ENCODE measurements around the gene PTPN13.
"Not testable (repeated sequence)": the region's sequence is repeated elsewhere in the genome, so short reads cannot be mapped to it uniquely, and the experiment has no call there.

PTPN13 gene

GRCh38 chr4:86641516-86642090, 47.5 kb downstream of the PTPN13 start:
- DNase-seq = no peak

GRCh38 chr4:86644892-86645291, 50.8 kb downstream of the PTPN13 start:
- no peak for DNase-seq

GRCh38 chr4:86652332-86652932, 58.3 kb downstream of the PTPN13 start:
- DNase-seq = no peak

GRCh38 chr4:86653237-86653865, 59.2 kb downstream of the PTPN13 start:
- DNase-seq = no peak

GRCh38 chr4:86656781-86657180, 62.7 kb downstream of the PTPN13 start:
- DNase-seq = not testable (repeated sequence)

GRCh38 chr4:86657382-86657781, 63.3 kb downstream of the PTPN13 start:
- DNase-seq = no peak

GRCh38 chr4:86657910-86658309, 63.8 kb downstream of the PTPN13 start:
- DNase-seq = no peak

- DNase-seq = no peak
These were observed 66.3 kb downstream of the PTPN13 start for GRCh38 chr4:86660401-86660800.

- DNase-seq = no peak
These were observed 66.9 kb downstream of the PTPN13 start for GRCh38 chr4:86661006-86661405.

- no peak for DNase-seq
These were observed 67.3 kb downstream of the PTPN13 start for GRCh38 chr4:86661418-86661817.

GRCh38 chr4:86664959-86665358, 70.8 kb downstream of the PTPN13 start:
- DNase-seq = no peak

GRCh38 chr4:86670298-86670697, 76.2 kb downstream of the PTPN13 start:
- no peak for DNase-seq

GRCh38 chr4:86670756-86671155, 76.6 kb downstream of the PTPN13 start:
- no peak for DNase-seq

- no peak for DNase-seq
These were observed 81.4 kb downstream of the PTPN13 start for GRCh38 chr4:86675548-86675947.

- no peak for DNase-seq
These were observed 84.7 kb downstream of the PTPN13 start for GRCh38 chr4:86678796-86679195.

GRCh38 chr4:86679441-86679840, 85.3 kb downstream of the PTPN13 start:
- DNase-seq = no peak

- DNase-seq = no peak
These were observed 89.1 kb downstream of the PTPN13 start for GRCh38 chr4:86683167-86683566.

- DNase-seq = no peak
These were observed 89.9 kb downstream of the PTPN13 start for GRCh38 chr4:86683983-86684382.

GRCh38 chr4:86685401-86685800, 91.3 kb downstream of the PTPN13 start:
- no peak for DNase-seq

- DNase-seq = no peak
These were observed 92.6 kb downstream of the PTPN13 start for GRCh38 chr4:86686741-86687140.

GRCh38 chr4:86688026-86688425, 93.9 kb downstream of the PTPN13 start:
- DNase-seq = no peak

- no peak for DNase-seq
These were observed 110.5 kb downstream of the PTPN13 start for GRCh38 chr4:86704601-86705000.

- DNase-seq = no peak
These were observed 112.9 kb downstream of the PTPN13 start for GRCh38 chr4:86706923-86707597.

GRCh38 chr4:86717651-86718050, 123.5 kb downstream of the PTPN13 start:
- DNase-seq = no peak
